ENCODE data around the gene HIVEP1.

HIVEP1 gene

GRCh38 chr6:12051861-12052368 lies 39.8 kb downstream of the HIVEP1 start:
- DNase-seq (ENCODE audit: low spot score): no peak

GRCh38 chr6:12058172-12058961 lies 46.3 kb downstream of the HIVEP1 start:
- no peak for DNase-seq (ENCODE audit: low spot score)

- no peak for DNase-seq (ENCODE audit: low spot score)
These were observed 48.9 kb downstream of the HIVEP1 start for GRCh38 chr6:12060780-12061609.

GRCh38 chr6:12062605-12063004 lies 50.5 kb downstream of the HIVEP1 start:
- DNase-seq (ENCODE audit: low spot score): no peak

GRCh38 chr6:12064131-12064530 lies 52.0 kb downstream of the HIVEP1 start:
- DNase-seq (ENCODE audit: low spot score): no peak

- no peak for DNase-seq (ENCODE audit: low spot score)
These were observed 52.5 kb downstream of the HIVEP1 start for GRCh38 chr6:12064538-12065071.

GRCh38 chr6:12065321-12066140 lies 53.4 kb downstream of the HIVEP1 start:
- no peak for DNase-seq (ENCODE audit: low spot score)

GRCh38 chr6:12066297-12066696 lies 54.2 kb downstream of the HIVEP1 start:
- DNase-seq (ENCODE audit: low spot score): no peak

- DNase-seq (ENCODE audit: low spot score): no peak
These were observed 56.9 kb downstream of the HIVEP1 start for GRCh38 chr6:12068899-12069557.

GRCh38 chr6:12069891-12070529 lies 57.9 kb downstream of the HIVEP1 start:
- DNase-seq (ENCODE audit: low spot score): no peak

- no peak for DNase-seq (ENCODE audit: low spot score)
These were observed 59.0 kb downstream of the HIVEP1 start for GRCh38 chr6:12071064-12071615.

- no peak for DNase-seq (ENCODE audit: low spot score)
These were observed 63.0 kb downstream of the HIVEP1 start for GRCh38 chr6:12075067-12075563.

GRCh38 chr6:12077021-12077710 lies 65.1 kb downstream of the HIVEP1 start:
- no peak for DNase-seq (ENCODE audit: low spot score)

GRCh38 chr6:12078014-12078413 lies 65.9 kb downstream of the HIVEP1 start:
- DNase-seq (ENCODE audit: low spot score): no peak

- no peak for DNase-seq (ENCODE audit: low spot score)
These were observed 69.7 kb downstream of the HIVEP1 start for GRCh38 chr6:12081771-12082170.

- no peak for DNase-seq (ENCODE audit: low spot score)
These were observed 70.3 kb downstream of the HIVEP1 start for GRCh38 chr6:12082368-12082767.

- no peak for DNase-seq (ENCODE audit: low spot score)
These were observed 71.2 kb downstream of the HIVEP1 start for GRCh38 chr6:12083302-12083701.

GRCh38 chr6:12083763-12084162 lies 71.7 kb downstream of the HIVEP1 start:
- no peak for DNase-seq (ENCODE audit: low spot score)

GRCh38 chr6:12084681-12085080 lies 72.6 kb downstream of the HIVEP1 start:
- DNase-seq (ENCODE audit: low spot score): no peak

GRCh38 chr6:12088531-12088930 lies 76.4 kb downstream of the HIVEP1 start:
- DNase-seq (ENCODE audit: low spot score): no peak

Data from ecto neural progenitor cell (in vitro differentiated cells).